Upper lobe of right lung (tissue), 1 donor: ENCODE measurements around the gene WDR81. TPM values are rescaled to one million over a fixed set of nuclear protein-coding genes. Genes with fewer than 3 reads are reported as not detected.

Source experiments
- ATAC-seq: fragments of 200-7000 bp; cut with Tn5 transposase; one replicate; pipeline ENCODE4 v1.9.1; 2020; ENCODE audit warnings: mild to moderate bottlenecking, moderate library complexity
- DNase-seq: peaks from one replicate; pipeline ENCODE4 v3.0.0-alpha.2; 2020
- H3K27ac ChIP-seq: fragments of 200-600 bp; one replicate; pipeline ENCODE4 v1.8.0; 2022
- H3K27me3 ChIP-seq: fragments of 200-600 bp; one replicate; pipeline ENCODE4 v1.8.0; 2022; ENCODE audit warnings: mild to moderate bottlenecking
- H3K36me3 ChIP-seq: fragments of 200-600 bp; one replicate; pipeline ENCODE4 v1.8.0; 2022
- H3K4me1 ChIP-seq: fragments of 200-600 bp; one replicate; pipeline ENCODE4 v1.8.0; 2022
- H3K4me3 ChIP-seq: fragments of 200-600 bp; one replicate; pipeline ENCODE4 v1.8.0; 2022; ENCODE audit warnings: mild to moderate bottlenecking
- H3K9me3 ChIP-seq: fragments of 200-600 bp; one replicate; pipeline ENCODE4 v1.8.0; 2022
- CTCF ChIP-seq: fragments of 200-600 bp; IDR thresholded peaks from one replicate; pipeline ENCODE4 v1.8.0; 2022; ENCODE audit warnings: antibody characterized with exemption
- intact Hi-C: fragments of 100-400 bp; cut with DNase I; formaldehyde crosslinking; loops from one replicate; pipeline ENCODE4 v1.11.0; 2022
- total RNA-seq: library from RNA; stranded (reverse); fragmentation: NEBNext Ultra II Directional; extraction: Animal tissue kit (Norgen Biotek cat#: 25700); gene quantifications from one replicate; pipeline ENCODE4 v1.2.1, GENCODE V29; 2021
- donor health status: DM: no; HTN: yes; CAD: no; lungs with severe emphysema.

Gene WDR81
- total RNA-seq, 1 donor from 2014 or later, result 43.9 TPM

DNA sequence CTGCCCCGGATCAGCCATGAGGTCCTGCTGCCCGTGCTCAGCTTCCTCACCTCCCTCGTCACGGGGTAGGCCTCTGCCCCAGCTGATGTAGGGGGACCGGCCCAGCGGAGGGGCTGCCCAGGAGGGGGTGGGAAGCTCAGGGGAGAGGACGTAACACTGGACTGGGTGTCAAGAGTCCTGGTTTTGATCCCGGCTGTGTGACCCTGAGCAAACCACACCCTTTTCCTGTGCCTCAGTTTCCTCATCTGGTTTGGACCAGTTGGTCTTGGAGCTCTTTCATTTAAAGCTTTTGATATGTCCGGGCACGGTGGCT lies 6.6 kb downstream of the WDR81 start:
- peaks cover 38% of the 10 kb centered on the region for H3K4me1 ChIP-seq
- ATAC-seq, result no peak
- peak overlapping the region; percentile 83 for H3K27ac ChIP-seq
- H3K4me3 ChIP-seq, result no peak overlapping the region
- intact Hi-C loops, result no loop called here
- H3K27me3 ChIP-seq, result no peaks in the 10 kb centered on the region
- no peak for DNase-seq
- no peaks in the 10 kb centered on the region for H3K9me3 ChIP-seq
- peaks cover 79% of the 10 kb centered on the region for H3K36me3 ChIP-seq
- no peak for TF ChIP-seq CTCF

DNA sequence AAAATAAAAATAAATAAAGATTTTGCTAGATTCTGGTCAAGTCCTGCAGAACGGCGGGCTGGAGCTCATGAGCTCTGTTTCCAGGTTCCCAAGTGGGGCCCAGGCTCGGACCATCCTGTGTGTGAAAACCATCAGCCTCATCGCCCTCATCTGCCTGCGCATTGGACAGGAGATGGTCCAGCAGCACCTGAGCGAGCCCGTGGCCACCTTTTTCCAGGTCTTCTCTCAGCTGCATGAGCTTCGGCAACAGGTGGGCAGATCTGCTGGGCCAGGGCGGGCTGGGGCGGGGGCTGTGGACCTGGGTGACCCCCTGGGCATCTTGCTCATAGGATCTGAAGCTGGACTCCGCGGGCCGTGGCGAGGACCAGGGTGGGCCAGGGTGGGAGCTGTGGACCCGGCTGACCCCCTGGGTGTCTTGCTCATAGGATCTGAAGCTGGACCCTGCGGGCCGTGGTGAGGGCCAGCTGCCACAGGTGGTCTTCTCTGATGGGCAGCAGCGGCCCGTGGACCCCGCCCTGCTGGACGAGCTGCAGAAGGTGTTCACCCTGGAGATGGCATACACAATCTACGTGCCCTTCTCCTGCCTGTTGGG lies 7.8 kb downstream of the WDR81 start:
- H3K4me1 ChIP-seq, result peaks cover 38% of the 10 kb centered on the region
- H3K27ac ChIP-seq, result no peak overlapping the region
- H3K27me3 ChIP-seq, result no peaks in the 10 kb centered on the region
- no peaks in the 10 kb centered on the region for H3K9me3 ChIP-seq
- H3K4me3 ChIP-seq, result no peak overlapping the region
- DNase-seq (no peak), ATAC-seq (no peak)
- intact Hi-C loops, result no loop called here
- H3K36me3 ChIP-seq, result peaks cover 73% of the 10 kb centered on the region
- TF ChIP-seq CTCF, result no peak

DNA sequence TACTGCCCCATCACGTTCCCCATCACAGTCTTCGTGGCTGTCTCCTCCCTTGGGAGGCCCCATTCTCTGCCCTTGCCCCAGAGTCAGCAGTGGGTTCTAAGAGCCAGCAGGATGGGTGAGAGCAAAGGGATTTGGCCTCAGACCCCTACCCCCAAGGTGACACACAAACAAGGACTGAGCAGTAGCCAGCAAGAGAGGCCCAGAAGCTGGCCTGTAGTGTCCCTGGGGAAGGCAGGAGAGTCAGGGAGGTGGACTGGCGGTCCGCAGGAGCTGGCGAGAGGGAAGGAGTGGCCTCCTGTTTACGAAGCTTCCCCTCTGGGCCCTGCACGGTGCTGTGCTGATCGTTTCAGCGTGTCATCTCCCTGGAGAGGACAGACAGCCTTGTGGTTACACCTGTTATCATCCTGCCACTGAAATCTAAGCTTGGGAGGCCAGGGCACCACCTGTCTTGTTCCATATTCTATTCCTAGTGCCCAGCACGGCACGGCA lies 8.4 kb downstream of the WDR81 start:
- intact Hi-C loops, result no loop called here
- Histone ChIP-seq H3K27me3 (no peaks in the 10 kb centered on the region), H3K36me3 (peaks cover 73% of the 10 kb centered on the region), H3K9me3 (no peaks in the 10 kb centered on the region), H3K4me1 (peaks cover 43% of the 10 kb centered on the region), H3K27ac (no peak overlapping the region), H3K4me3 (no peak overlapping the region)
- DNase-seq (no peak), ATAC-seq (no peak)
- TF ChIP-seq CTCF, result no peak

GRCh38 chr17:1733759-1734158 lies 9.3 kb downstream of the WDR81 start:
- intact Hi-C loops, result no loop called here
- H3K36me3 ChIP-seq, result peaks cover 67% of the 10 kb centered on the region
- no peak overlapping the region for H3K27ac ChIP-seq
- no peak for ATAC-seq
- H3K27me3 ChIP-seq, result no peaks in the 10 kb centered on the region
- no peak for TF ChIP-seq CTCF
- H3K4me1 ChIP-seq, result peaks cover 43% of the 10 kb centered on the region
- no peaks in the 10 kb centered on the region for H3K9me3 ChIP-seq
- no peak overlapping the region for H3K4me3 ChIP-seq
- no peak for DNase-seq

DNA sequence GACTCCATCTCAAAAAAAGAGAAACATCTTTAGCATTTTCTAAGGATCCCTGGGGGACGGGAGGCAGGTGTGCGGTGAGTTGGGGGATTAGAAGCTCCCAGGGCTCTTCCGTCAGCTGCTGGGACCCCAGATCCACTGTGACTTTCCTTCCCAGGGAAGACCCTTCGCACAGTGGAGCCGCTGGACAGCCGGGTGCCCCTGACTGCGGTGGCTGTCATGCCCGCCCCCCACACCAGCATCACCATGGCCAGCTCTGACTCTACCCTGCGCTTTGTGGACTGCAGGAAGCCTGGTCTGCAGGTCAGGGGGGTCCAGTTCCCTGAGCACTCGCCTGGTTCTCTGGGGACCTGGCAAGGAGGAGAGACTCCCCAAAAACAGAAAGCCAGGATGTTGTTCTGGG lies 10.9 kb downstream of the WDR81 start:
- ATAC-seq (no peak), DNase-seq (no peak)
- H3K27ac ChIP-seq, result no peak overlapping the region
- no peak overlapping the region for H3K4me3 ChIP-seq
- peaks cover 27% of the 10 kb centered on the region for H3K4me1 ChIP-seq
- H3K27me3 ChIP-seq, result no peaks in the 10 kb centered on the region
- H3K36me3 ChIP-seq, result peaks cover 66% of the 10 kb centered on the region
- TF ChIP-seq CTCF, result no peak
- H3K9me3 ChIP-seq, result no peaks in the 10 kb centered on the region
- intact Hi-C loops, result no loop called here

DNA sequence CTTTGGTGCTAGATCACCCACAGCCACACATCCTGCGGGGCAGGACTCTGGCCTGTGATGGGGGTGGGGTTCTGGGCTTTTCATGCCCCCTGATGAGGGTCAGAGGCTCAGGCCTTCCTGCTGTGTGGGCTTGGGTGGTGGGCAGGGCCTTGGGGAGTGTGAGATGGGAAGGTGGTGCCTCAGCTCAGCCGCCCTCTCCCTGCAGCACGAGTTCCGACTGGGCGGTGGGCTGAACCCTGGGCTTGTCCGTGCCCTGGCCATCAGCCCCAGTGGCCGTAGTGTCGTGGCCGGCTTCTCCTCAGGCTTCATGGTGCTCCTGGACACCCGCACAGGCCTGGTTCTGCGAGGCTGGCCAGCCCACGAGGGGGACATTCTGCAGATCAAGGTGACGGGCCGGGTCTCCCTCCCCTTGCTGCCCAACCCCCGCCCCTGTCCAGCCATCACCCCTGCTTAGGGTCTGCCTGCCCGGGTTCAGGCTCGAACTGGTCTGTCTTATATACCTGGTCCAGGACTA lies 11.4 kb downstream of the WDR81 start:
- no peak for DNase-seq
- peaks cover 62% of the 10 kb centered on the region for H3K36me3 ChIP-seq
- no peak for ATAC-seq
- TF ChIP-seq CTCF, result no peak
- H3K9me3 ChIP-seq, result no peaks in the 10 kb centered on the region
- no peak overlapping the region for H3K4me3 ChIP-seq
- H3K27ac ChIP-seq, result peak overlapping the region; percentile 14
- peaks cover 23% of the 10 kb centered on the region for H3K4me1 ChIP-seq
- intact Hi-C loops, result no loop called here
- H3K27me3 ChIP-seq, result no peaks in the 10 kb centered on the region
